BLaER1 (cell line): ENCODE results near the gene AMACR.

ENCODE experiments used
- H3K27ac ChIP-seq: shearing (Covaris generic); formaldehyde crosslinking; 2 replicates; pipeline ENCODE4 v1.8.1; 2022
- H3K27me3 ChIP-seq: shearing (Covaris generic); formaldehyde crosslinking; 2 replicates; pipeline ENCODE4 v1.8.1; 2022
- H3K36me3 ChIP-seq: shearing (Covaris generic); formaldehyde crosslinking; 2 replicates; pipeline ENCODE4 v1.8.1; 2022
- H3K4me1 ChIP-seq: shearing (Covaris generic); formaldehyde crosslinking; 2 replicates; pipeline ENCODE4 v1.8.1; 2022
- H3K4me2 ChIP-seq: shearing (Covaris generic); formaldehyde crosslinking; 2 replicates; pipeline ENCODE4 v1.8.1; 2022
- H3K4me3 ChIP-seq: shearing (Covaris generic); formaldehyde crosslinking; 2 replicates; pipeline ENCODE4 v1.8.1; 2022
- H3K9ac ChIP-seq: shearing (Covaris generic); formaldehyde crosslinking; 2 replicates; pipeline ENCODE4 v1.8.1; 2022
- H3K9me3 ChIP-seq: shearing (Covaris generic); formaldehyde crosslinking; 2 replicates; pipeline ENCODE4 v1.8.1; 2022
- H4K20me1 ChIP-seq: shearing (Covaris generic); formaldehyde crosslinking; 2 replicates; pipeline ENCODE4 v1.8.1; 2022
- Cebpa-rat ChIP-seq: shearing (Covaris generic); IDR thresholded peaks from 2 replicates; pipeline ENCODE4 v1.8.1; 2022

AMACR gene

GRCh38 chr5:34022121-34022705 lies 14.4 kb upstream of the AMACR start:
- Histone ChIP-seq H3K4me3 (no peak overlapping the region), H3K9ac (no peak overlapping the region), H3K36me3 (peaks cover 42% of the 10 kb centered on the region), H3K4me2 (no peak overlapping the region), H3K27me3 (no peaks in the 10 kb centered on the region), H3K4me1 (no peaks in the 10 kb centered on the region), H4K20me1 (no peaks in the 10 kb centered on the region), H3K27ac (no peak overlapping the region), H3K9me3 (no peaks in the 10 kb centered on the region)
- no peak for TF ChIP-seq Cebpa-rat

DNA sequence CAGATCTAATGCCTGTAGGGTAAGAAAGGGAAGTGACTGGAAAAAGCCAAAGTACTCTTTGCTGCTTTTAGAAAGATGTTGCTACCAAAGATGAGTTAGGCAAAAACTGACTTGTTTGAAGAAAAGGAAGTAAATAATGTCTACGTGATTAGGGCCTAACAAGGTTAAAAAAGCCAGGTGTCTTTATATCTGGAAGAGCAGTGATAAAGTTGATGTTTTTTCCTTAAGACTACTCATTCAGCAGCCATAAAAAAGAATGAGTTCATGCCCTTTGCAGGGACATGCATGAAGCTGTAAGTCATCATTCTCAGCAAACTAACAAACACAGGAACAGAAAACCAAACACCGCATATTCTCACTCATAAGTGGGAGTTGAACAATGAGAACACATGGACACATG lies 13.5 kb upstream of the AMACR start:
- Histone ChIP-seq H3K4me2 (no peak overlapping the region), H3K36me3 (peaks cover 40% of the 10 kb centered on the region), H4K20me1 (no peaks in the 10 kb centered on the region), H3K27me3 (no peaks in the 10 kb centered on the region), H3K27ac (no peak overlapping the region), H3K9ac (no peak overlapping the region), H3K4me3 (no peak overlapping the region), H3K4me1 (no peaks in the 10 kb centered on the region), H3K9me3 (no peaks in the 10 kb centered on the region)
- no peak for TF ChIP-seq Cebpa-rat

DNA sequence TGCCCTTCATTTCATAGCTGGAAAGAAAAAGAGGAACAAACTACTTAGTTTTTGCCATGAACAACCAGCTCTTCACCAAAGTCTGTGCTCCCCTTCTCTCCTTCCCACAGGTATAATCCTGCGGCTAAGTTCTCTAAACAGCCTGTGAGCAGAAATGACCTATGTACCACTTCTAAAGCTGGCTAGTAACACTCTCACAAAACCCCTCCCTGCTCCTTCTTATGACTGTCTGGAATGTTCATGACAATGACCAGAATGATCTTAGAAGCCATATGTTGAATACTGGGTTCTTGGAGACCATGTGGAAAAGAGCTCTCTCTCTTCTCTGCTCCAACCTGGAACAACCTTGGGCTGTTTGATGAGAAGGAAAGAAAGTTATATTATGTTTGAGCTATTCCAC lies 12.9 kb upstream of the AMACR start:
- H3K4me2 ChIP-seq = no peak overlapping the region
- H3K9ac ChIP-seq = no peak overlapping the region
- TF ChIP-seq Cebpa-rat = no peak
- peaks cover 34% of the 10 kb centered on the region for H3K36me3 ChIP-seq
- H3K27me3 ChIP-seq = no peaks in the 10 kb centered on the region
- H3K4me1 ChIP-seq = no peaks in the 10 kb centered on the region
- H4K20me1 ChIP-seq = no peaks in the 10 kb centered on the region
- no peak overlapping the region for H3K27ac ChIP-seq
- no peaks in the 10 kb centered on the region for H3K9me3 ChIP-seq
- H3K4me3 ChIP-seq = no peak overlapping the region

GRCh38 chr5:34017254-34017653 lies 9.4 kb upstream of the AMACR start:
- H3K9ac ChIP-seq = no peak overlapping the region
- H3K4me3 ChIP-seq = no peak overlapping the region
- H3K27me3 ChIP-seq = no peaks in the 10 kb centered on the region
- no peak overlapping the region for H3K27ac ChIP-seq
- no peaks in the 10 kb centered on the region for H3K9me3 ChIP-seq
- H4K20me1 ChIP-seq = no peaks in the 10 kb centered on the region
- H3K4me2 ChIP-seq = no peak overlapping the region
- no peak for TF ChIP-seq Cebpa-rat
- H3K36me3 ChIP-seq = peaks cover 23% of the 10 kb centered on the region
- no peaks in the 10 kb centered on the region for H3K4me1 ChIP-seq

DNA sequence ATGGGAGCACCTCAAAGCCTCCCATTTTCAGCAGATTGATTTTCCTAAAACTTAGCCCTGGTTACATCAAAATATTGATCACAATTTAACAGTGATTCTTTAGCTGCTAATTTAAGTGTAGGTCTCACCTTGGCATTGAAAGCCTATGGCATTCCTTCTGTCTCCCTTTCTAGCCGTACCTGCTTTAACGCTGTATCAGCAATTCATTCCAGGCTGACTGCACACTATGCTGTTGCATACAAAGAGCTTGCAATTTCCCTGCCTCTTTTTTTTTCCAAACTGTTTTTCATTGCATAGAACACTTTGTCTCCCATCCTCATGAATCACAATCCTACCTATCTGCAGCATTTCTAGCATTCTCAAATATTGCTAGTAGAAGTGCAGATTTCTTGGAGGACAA lies 8.9 kb upstream of the AMACR start:
- Histone ChIP-seq H3K4me2 (no peak overlapping the region), H3K36me3 (peaks cover 23% of the 10 kb centered on the region), H3K9me3 (no peaks in the 10 kb centered on the region), H3K4me3 (no peak overlapping the region), H3K27me3 (no peaks in the 10 kb centered on the region), H3K9ac (no peak overlapping the region), H3K4me1 (no peaks in the 10 kb centered on the region), H4K20me1 (no peaks in the 10 kb centered on the region), H3K27ac (no peak overlapping the region)
- TF ChIP-seq Cebpa-rat = no peak

GRCh38 chr5:34016222-34016621 lies 8.4 kb upstream of the AMACR start:
- Histone ChIP-seq H3K36me3 (peaks cover 23% of the 10 kb centered on the region), H3K9me3 (no peaks in the 10 kb centered on the region), H3K4me2 (no peak overlapping the region), H3K27me3 (no peaks in the 10 kb centered on the region), H3K4me3 (no peak overlapping the region), H3K9ac (no peak overlapping the region), H3K4me1 (no peaks in the 10 kb centered on the region), H3K27ac (no peak overlapping the region), H4K20me1 (no peaks in the 10 kb centered on the region)
- no peak for TF ChIP-seq Cebpa-rat

GRCh38 chr5:34015120-34015822 lies 7.4 kb upstream of the AMACR start:
- Histone ChIP-seq H3K27ac (no peak overlapping the region), H3K9me3 (no peaks in the 10 kb centered on the region), H4K20me1 (no peaks in the 10 kb centered on the region), H3K4me2 (no peak overlapping the region), H3K36me3 (peaks cover 13% of the 10 kb centered on the region), H3K4me1 (no peaks in the 10 kb centered on the region), H3K4me3 (no peak overlapping the region), H3K9ac (no peak overlapping the region), H3K27me3 (no peaks in the 10 kb centered on the region)
- no peak for TF ChIP-seq Cebpa-rat

- H4K20me1 ChIP-seq = no peaks in the 10 kb centered on the region
- H3K27me3 ChIP-seq = no peaks in the 10 kb centered on the region
- H3K4me3 ChIP-seq = no peak overlapping the region
- TF ChIP-seq Cebpa-rat = no peak
- H3K36me3 ChIP-seq = peaks cover 7% of the 10 kb centered on the region; the same call in 1 of the 2 replicates
- no peak overlapping the region for H3K27ac ChIP-seq
- H3K4me2 ChIP-seq = no peak overlapping the region
- no peaks in the 10 kb centered on the region for H3K9me3 ChIP-seq
- peaks cover 4% of the 10 kb centered on the region; the same call in 1 of the 2 replicates for H3K4me1 ChIP-seq
- H3K9ac ChIP-seq = no peak overlapping the region
Measured at GRCh38 chr5:34014626-34015025, 6.8 kb upstream of the AMACR start.

GRCh38 chr5:34013547-34013946 lies 5.7 kb upstream of the AMACR start:
- H3K9ac ChIP-seq = no peak overlapping the region
- H3K4me3 ChIP-seq = no peak overlapping the region
- H3K4me2 ChIP-seq = no peak overlapping the region
- no peaks in the 10 kb centered on the region for H3K27me3 ChIP-seq
- 0 out of 2 replicates have a peak, but pooled peaks cover under 1% of the 10 kb centered on the region for H3K36me3 ChIP-seq
- H3K4me1 ChIP-seq = peaks cover 15% of the 10 kb centered on the region
- H4K20me1 ChIP-seq = no peaks in the 10 kb centered on the region
- H3K27ac ChIP-seq = no peak overlapping the region
- no peak for TF ChIP-seq Cebpa-rat
- H3K9me3 ChIP-seq = no peaks in the 10 kb centered on the region

DNA sequence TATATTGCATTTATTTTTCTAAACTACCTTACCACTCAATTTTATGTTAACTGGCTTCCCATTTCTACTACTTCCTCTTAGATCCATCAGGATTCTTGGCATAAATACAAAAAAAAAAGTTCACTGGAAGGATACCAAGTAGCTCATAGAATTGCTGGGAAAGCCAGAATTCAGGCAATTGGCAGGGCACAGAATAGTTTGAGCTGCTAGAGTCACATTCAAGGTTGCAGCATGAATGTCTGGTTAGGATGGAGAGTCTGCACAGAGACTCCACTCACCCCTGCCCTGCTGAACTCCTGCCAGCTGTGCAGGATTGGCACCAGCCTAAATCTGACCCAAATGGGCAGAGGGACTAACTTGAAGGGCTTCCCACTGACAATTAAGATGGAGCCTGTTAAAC lies 4.9 kb upstream of the AMACR start:
- no peak overlapping the region for H3K27ac ChIP-seq
- no peaks in the 10 kb centered on the region for H4K20me1 ChIP-seq
- peaks cover 15% of the 10 kb centered on the region for H3K4me1 ChIP-seq
- no peaks in the 10 kb centered on the region for H3K36me3 ChIP-seq
- H3K4me2 ChIP-seq = no peak overlapping the region
- H3K4me3 ChIP-seq = no peak overlapping the region
- no peaks in the 10 kb centered on the region for H3K27me3 ChIP-seq
- H3K9me3 ChIP-seq = no peaks in the 10 kb centered on the region
- no peak overlapping the region for H3K9ac ChIP-seq
- no peak for TF ChIP-seq Cebpa-rat
